HCT116 (cell line): ENCODE data around the gene BAHD1. TPM values are rescaled to one million over a fixed set of nuclear protein-coding genes. Genes with fewer than 3 reads are reported as not detected.

Experiments used
- ATAC-seq: fragments of 200-7000 bp; cut with Tn5 transposase; 2 replicates; pipeline ENCODE4 v1.9.1; 2020; ENCODE audit warnings: mild to moderate bottlenecking, moderate library complexity
- BruUV-seq: library from RNA; stranded (reverse); fragments of 400-500 nt; replicated peaks from 2 replicates; lab custom pipeline; 2021; lab: Mats Ljungman, UMichigan
- CTCF ChIA-PET: fragments of 300-600 bp; sonication (Branson Sonifier 250); formaldehyde crosslinking; loops from one replicate; lab custom pipeline; 2021; ENCODE audit warnings: antibody characterized with exemption; lab: Charles Lee
- POLR2A ChIA-PET: fragments of 300-600, 350-600 bp; sonication (Branson Sonifier 250); formaldehyde crosslinking; loops from one replicate; lab custom pipeline; 2021; ENCODE audit warnings: antibody characterized with exemption; lab: Charles Lee
- RAD21 ChIA-PET, 2 experiments: fragments of 300-600 bp; sonication (Branson Sonifier 250); formaldehyde crosslinking; loops; one replicate each; lab custom pipeline; 2023; ENCODE audit warnings: low total read pairs in 2 of 2; ENCODE audit not compliant: uncharacterized antibody in 2 of 2, unreplicated experiment in 2 of 2, low non-redundant PET in 1 of 2; lab: Charles Lee
- DNase-seq: peaks from one replicate; pipeline ENCODE4 v3.0.0-alpha.2; 2010; ENCODE audit warnings: low read depth, low spot score
- H2AFZ ChIP-seq: fragments of 200-600 bp; shearing (Covaris generic), sonication (generic); 2 replicates; pipeline ENCODE4 v1.6.1; 2017; ENCODE audit warnings: low read depth, mixed run types, mixed read lengths, antibody characterized with exemption, low read length; ENCODE audit not compliant: poor library complexity, severe bottlenecking
- H3K27ac ChIP-seq: 2 replicates; pipeline ENCODE4 v1.5.1; 2012; ENCODE audit warnings: low read depth, low read length
- H3K27me3 ChIP-seq: fragments of 200-600 bp; sonication (generic); 2 replicates; pipeline ENCODE4 v1.6.1; 2016; ENCODE audit warnings: mixed run types, low read length, mixed read lengths; ENCODE audit not compliant: insufficient read depth
- H3K36me3 ChIP-seq, 2 experiments: fragments of 200-500 bp in 1 of 2; fragments of 200-600 bp in 1 of 2; sonication (Bioruptor generic) in 1 of 2; sonication (generic) in 1 of 2; 2 replicates each; pipeline versions ENCODE4 v1.5.1 to v1.6.1; 2014 to 2016; ENCODE audit warnings: low read length in 2 of 2, inconsistent platforms in 1 of 2, mixed read lengths in 1 of 2, mixed run types in 1 of 2; ENCODE audit not compliant: insufficient read depth in 2 of 2, control insufficient read depth in 1 of 2
- H3K4me1 ChIP-seq, 2 experiments: fragments of 200-600 bp in 1 of 2; sonication (generic) in 1 of 2; 2 replicates each; pipeline versions ENCODE4 v1.5.1 to v1.6.1; 2012 to 2017; ENCODE audit warnings: low read length in 2 of 2, inconsistent platforms in 1 of 2, mild to moderate bottlenecking in 1 of 2, mixed read lengths in 1 of 2, mixed run types in 1 of 2, moderate library complexity in 1 of 2; ENCODE audit not compliant: insufficient read depth in 2 of 2, control insufficient read depth in 1 of 2
- H3K4me2 ChIP-seq: fragments of 200-600 bp; sonication (generic); 2 replicates; pipeline ENCODE4 v1.6.1; 2017; ENCODE audit warnings: mixed run types, low read length, mixed read lengths
- H3K4me3 ChIP-seq, 2 experiments: fragments of 200-600 bp in 1 of 2; sonication (generic) in 1 of 2; replicated peaks in 1 of 2; 2 replicates each; pipeline ENCODE4 v1.5.1; 2011 to 2016; ENCODE audit warnings: low read length in 2 of 2, control low read depth in 1 of 2, low read depth in 1 of 2, mild to moderate bottlenecking in 1 of 2, mixed read lengths in 1 of 2, mixed run types in 1 of 2
- H3K79me2 ChIP-seq: fragments of 200-600 bp; sonication (generic); 2 replicates; pipeline ENCODE4 v1.6.1; 2017; ENCODE audit warnings: mild to moderate bottlenecking, mixed run types, low read length, moderate library complexity, mixed read lengths; ENCODE audit not compliant: insufficient read depth
- H3K9ac ChIP-seq: fragments of 200-600 bp; sonication (generic); 2 replicates; pipeline ENCODE4 v1.6.1; 2016; ENCODE audit warnings: low read length, mixed read lengths
- H3K9me2 ChIP-seq: fragments of 200-600 bp; sonication (generic), shearing (Covaris generic); 2 replicates; pipeline ENCODE4 v1.6.1; 2017; ENCODE audit warnings: mixed run types, mild to moderate bottlenecking, moderate library complexity; ENCODE audit not compliant: insufficient read depth
- H3K9me3 ChIP-seq, 2 experiments: fragments of 200-500 bp in 1 of 2; fragments of 200-600 bp in 1 of 2; sonication (Bioruptor generic) in 1 of 2; sonication (generic) in 1 of 2; 2 replicates each; pipeline ENCODE4 v1.6.1; 2014 to 2017; ENCODE audit warnings: low read length in 2 of 2, mixed read lengths in 2 of 2, inconsistent platforms in 1 of 2, low read depth in 1 of 2, mild to moderate bottlenecking in 1 of 2, mixed run types in 1 of 2, moderate library complexity in 1 of 2; ENCODE audit not compliant: control insufficient read depth in 1 of 2, insufficient read depth in 1 of 2
- H4K20me1 ChIP-seq: fragments of 200-600 bp; sonication (generic), shearing (Covaris generic); 2 replicates; pipeline ENCODE4 v1.6.1; 2017; ENCODE audit warnings: mixed run types, mild to moderate bottlenecking, moderate library complexity; ENCODE audit not compliant: insufficient read depth
- CEBPB ChIP-seq: IDR thresholded peaks from 2 replicates; pipeline ENCODE4 v1.6.1; 2012; ENCODE audit warnings: low read depth
- EGR1 ChIP-seq: IDR thresholded peaks from 2 replicates; pipeline ENCODE4 v1.6.1; 2012; ENCODE audit warnings: low read depth
- ELF1 ChIP-seq: IDR thresholded peaks from 2 replicates; pipeline ENCODE4 v1.6.1; 2012; ENCODE audit warnings: low read depth, borderline replicate concordance
- FOSL1 ChIP-seq: IDR thresholded peaks from 2 replicates; pipeline ENCODE4 v1.6.1; 2012; ENCODE audit warnings: low read depth
- POLR2A ChIP-seq: IDR thresholded peaks from 2 replicates; pipeline ENCODE4 v1.7.0; 2011; ENCODE audit warnings: borderline replicate concordance; ENCODE audit not compliant: insufficient read depth, insufficient read length; ENCODE audit errors: extremely low read depth
- POLR2AphosphoS5 ChIP-seq: IDR thresholded peaks from 2 replicates; pipeline ENCODE4 v1.6.1; 2011; ENCODE audit warnings: mild to moderate bottlenecking, low read depth, low read length, moderate library complexity
- RAD21 ChIP-seq: IDR thresholded peaks from 2 replicates; pipeline ENCODE4 v1.6.1; 2012; ENCODE audit warnings: low read depth, mild to moderate bottlenecking
- SP1 ChIP-seq: IDR thresholded peaks from 2 replicates; pipeline ENCODE4 v1.6.1; 2012; ENCODE audit warnings: low read depth
- YY1 ChIP-seq: IDR thresholded peaks from 2 replicates; pipeline ENCODE4 v1.6.1; 2011; ENCODE audit warnings: low read length, low read depth, moderate library complexity, mild to moderate bottlenecking; ENCODE audit not compliant: insufficient replicate concordance; ENCODE audit errors: extremely low read depth
- ZFX ChIP-seq: fragments of 450-650 bp; IDR thresholded peaks from 2 replicates; pipeline ENCODE4 v1.6.1; 2017
- ZNF274 ChIP-seq: fragments of 200-500 bp; sonication (Bioruptor generic); IDR thresholded peaks from 2 replicates; pipeline ENCODE4 v1.6.1; 2014; ENCODE audit warnings: mild to moderate bottlenecking, low read depth, low read length, inconsistent platforms
- intact Hi-C: fragments of 100-400 bp; cut with micrococcal nuclease; formaldehyde crosslinking; loops from 2 replicates; pipeline ENCODE4 v1.10.0; 2022
- total RNA-seq: library from RNA; stranded (reverse); gene quantifications from one replicate; pipeline ENCODE4 v1.2.1, GENCODE V29; 2021; ENCODE audit not compliant: unreplicated experiment
- TF ChIP-seq, protein P1 (sequence below): IDR thresholded peaks from 2 replicates; pipeline ENCODE4 v1.6.1; 2012
- TF ChIP-seq, protein P2 (sequence below): IDR thresholded peaks from 2 replicates; pipeline ENCODE4 v1.6.1; 2012; ENCODE audit warnings: low read depth

The BAHD1 gene
- total RNA-seq, 1 experiment from 2014 or later: 25.0 TPM

DNA sequence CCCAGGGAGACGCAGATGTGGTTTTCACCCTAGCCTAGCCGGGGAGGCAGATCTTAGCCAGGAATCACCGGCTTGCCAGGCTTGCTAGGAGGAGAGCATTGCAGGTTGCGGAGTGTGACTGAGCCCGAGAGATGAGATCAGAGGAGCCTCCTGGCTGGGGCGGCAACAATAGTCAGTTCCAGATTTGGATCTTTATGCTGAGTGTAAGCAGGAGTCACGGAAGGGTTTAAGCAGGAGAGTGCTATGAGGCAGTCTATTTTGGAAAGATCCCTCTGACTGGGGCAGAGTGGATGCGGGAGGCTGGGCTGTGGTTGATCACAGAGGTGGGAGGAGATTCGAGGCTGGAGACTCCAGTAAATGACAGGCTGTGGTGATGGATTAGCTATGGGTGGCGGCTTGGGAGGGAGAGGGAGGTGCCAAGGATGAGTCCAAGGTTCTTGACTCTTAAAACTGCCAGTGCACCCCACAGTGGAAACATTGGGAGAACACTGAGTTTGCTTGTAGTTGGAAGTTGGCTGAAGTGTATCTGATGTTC, 10.4 kb upstream of the BAHD1 start:
- no peak for DNase-seq
- ATAC-seq: peak; percentile 99
- Histone ChIP-seq H3K27me3 (no peaks in the 10 kb centered on the region), H3K9me2 (no peaks in the 10 kb centered on the region), H3K9me3 (no peaks in the 10 kb centered on the region), H3K36me3 (no peaks in the 10 kb centered on the region), H3K4me3 (no peak overlapping the region), H3K4me1 (peaks cover 6 to 11% of the 10 kb centered on the region in 2 experiments; a peak in 3 of 4 replicates), H3K27ac (no peak overlapping the region), H3K79me2 (no peaks in the 10 kb centered on the region), H3K9ac (no peak overlapping the region), H2AFZ (no peak overlapping the region), H4K20me1 (no peaks in the 10 kb centered on the region), H3K4me2 (peak overlapping the region; percentile 48)
- intact Hi-C loops: no loop called here
- POLR2A ChIA-PET: no interaction called here
- CTCF ChIA-PET: interaction anchor here (1.2 to 1.6 kb wide), 3 partner anchors 8 to 107 kb away, joined by 3 to 5 read pairs (median 3); no protein-coding TSS in a partner anchor
- BruUV-seq: no TSS peak
- RAD21 ChIA-PET: no interaction called here
- TF ChIP-seq SP1: no peak
- TF ChIP-seq, protein P1, sequence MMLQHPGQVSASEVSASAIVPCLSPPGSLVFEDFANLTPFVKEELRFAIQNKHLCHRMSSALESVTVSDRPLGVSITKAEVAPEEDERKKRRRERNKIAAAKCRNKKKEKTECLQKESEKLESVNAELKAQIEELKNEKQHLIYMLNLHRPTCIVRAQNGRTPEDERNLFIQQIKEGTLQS: no peak
- no peak for TF ChIP-seq ZNF274
- TF ChIP-seq RAD21: no peak
- TF ChIP-seq FOSL1: no peak
- TF ChIP-seq CEBPB: no peak
- no peak for TF ChIP-seq ELF1
- TF ChIP-seq POLR2AphosphoS5: no peak
- TF ChIP-seq POLR2A: no peak
- no peak for TF ChIP-seq YY1
- TF ChIP-seq ZFX: no peak
- TF ChIP-seq EGR1: no peak
- TF ChIP-seq, protein P2, sequence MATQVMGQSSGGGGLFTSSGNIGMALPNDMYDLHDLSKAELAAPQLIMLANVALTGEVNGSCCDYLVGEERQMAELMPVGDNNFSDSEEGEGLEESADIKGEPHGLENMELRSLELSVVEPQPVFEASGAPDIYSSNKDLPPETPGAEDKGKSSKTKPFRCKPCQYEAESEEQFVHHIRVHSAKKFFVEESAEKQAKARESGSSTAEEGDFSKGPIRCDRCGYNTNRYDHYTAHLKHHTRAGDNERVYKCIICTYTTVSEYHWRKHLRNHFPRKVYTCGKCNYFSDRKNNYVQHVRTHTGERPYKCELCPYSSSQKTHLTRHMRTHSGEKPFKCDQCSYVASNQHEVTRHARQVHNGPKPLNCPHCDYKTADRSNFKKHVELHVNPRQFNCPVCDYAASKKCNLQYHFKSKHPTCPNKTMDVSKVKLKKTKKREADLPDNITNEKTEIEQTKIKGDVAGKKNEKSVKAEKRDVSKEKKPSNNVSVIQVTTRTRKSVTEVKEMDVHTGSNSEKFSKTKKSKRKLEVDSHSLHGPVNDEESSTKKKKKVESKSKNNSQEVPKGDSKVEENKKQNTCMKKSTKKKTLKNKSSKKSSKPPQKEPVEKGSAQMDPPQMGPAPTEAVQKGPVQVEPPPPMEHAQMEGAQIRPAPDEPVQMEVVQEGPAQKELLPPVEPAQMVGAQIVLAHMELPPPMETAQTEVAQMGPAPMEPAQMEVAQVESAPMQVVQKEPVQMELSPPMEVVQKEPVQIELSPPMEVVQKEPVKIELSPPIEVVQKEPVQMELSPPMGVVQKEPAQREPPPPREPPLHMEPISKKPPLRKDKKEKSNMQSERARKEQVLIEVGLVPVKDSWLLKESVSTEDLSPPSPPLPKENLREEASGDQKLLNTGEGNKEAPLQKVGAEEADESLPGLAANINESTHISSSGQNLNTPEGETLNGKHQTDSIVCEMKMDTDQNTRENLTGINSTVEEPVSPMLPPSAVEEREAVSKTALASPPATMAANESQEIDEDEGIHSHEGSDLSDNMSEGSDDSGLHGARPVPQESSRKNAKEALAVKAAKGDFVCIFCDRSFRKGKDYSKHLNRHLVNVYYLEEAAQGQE: no peak
